ENCODE results near the gene LRMDA.

LRMDA gene

GRCh38 chr10:75437693-75438092 lies 6.3 kb downstream of the LRMDA start:
- Mint-ChIP-seq H3K9me3 (peaks cover 7% of the 10 kb centered on the region), H3K36me3 (ENCODE audit: low read depth) (peaks cover 72% of the 10 kb centered on the region), H3K27me3 (no peaks in the 10 kb centered on the region), H3K4me3 (no peak overlapping the region), H3K27ac (no peak overlapping the region), H3K4me1 (ENCODE audit: low read depth) (peaks cover 62% of the 10 kb centered on the region)
- intact Hi-C loops (cut with micrococcal nuclease) = no loop called here

GRCh38 chr10:75438275-75438674 lies 6.9 kb downstream of the LRMDA start:
- H3K4me3 Mint-ChIP-seq = no peak overlapping the region
- intact Hi-C loops (cut with micrococcal nuclease) = no loop called here
- H3K4me1 Mint-ChIP-seq (ENCODE audit: low read depth) = peaks cover 60% of the 10 kb centered on the region

GRCh38 chr10:75439811-75440210 lies 8.4 kb downstream of the LRMDA start:
- Mint-ChIP-seq H3K27ac (no peak overlapping the region), H3K9me3 (peaks cover 23% of the 10 kb centered on the region), H3K4me1 (ENCODE audit: low read depth) (peaks cover 44% of the 10 kb centered on the region), H3K36me3 (ENCODE audit: low read depth) (peaks cover 90% of the 10 kb centered on the region), H3K4me3 (no peak overlapping the region), H3K27me3 (no peaks in the 10 kb centered on the region)
- intact Hi-C loops (cut with micrococcal nuclease) = no loop called here

More at GRCh38 chr10:75438275-75438674, 6.9 kb downstream of the LRMDA start:
- no peak overlapping the region for H3K27ac Mint-ChIP-seq
- no peaks in the 10 kb centered on the region for H3K27me3 Mint-ChIP-seq
- peaks cover 78% of the 10 kb centered on the region for H3K36me3 Mint-ChIP-seq (ENCODE audit: low read depth)
- H3K9me3 Mint-ChIP-seq = peaks cover 11% of the 10 kb centered on the region

GRCh38 chr10:75440271-75440793 lies 8.9 kb downstream of the LRMDA start:
- Mint-ChIP-seq H3K9me3 (peaks cover 23% of the 10 kb centered on the region), H3K4me3 (no peak overlapping the region), H3K27me3 (no peaks in the 10 kb centered on the region), H3K36me3 (ENCODE audit: low read depth) (peaks cover 90% of the 10 kb centered on the region), H3K27ac (no peak overlapping the region), H3K4me1 (ENCODE audit: low read depth) (peaks cover 39% of the 10 kb centered on the region)
- intact Hi-C loops (cut with micrococcal nuclease) = no loop called here

- Mint-ChIP-seq H3K4me1 (ENCODE audit: low read depth) (peaks cover 35% of the 10 kb centered on the region), H3K27me3 (no peaks in the 10 kb centered on the region), H3K9me3 (peaks cover 29% of the 10 kb centered on the region), H3K27ac (no peak overlapping the region), H3K4me3 (no peak overlapping the region), H3K36me3 (ENCODE audit: low read depth) (peaks cover 92% of the 10 kb centered on the region)
- intact Hi-C loops (cut with micrococcal nuclease) = no loop called here
Measured at GRCh38 chr10:75441196-75441595, 9.8 kb downstream of the LRMDA start.

- H3K4me3 Mint-ChIP-seq = no peak overlapping the region
- H3K27ac Mint-ChIP-seq = no peak overlapping the region
- intact Hi-C loops (cut with micrococcal nuclease) = no loop called here
- H3K9me3 Mint-ChIP-seq = peaks cover 34% of the 10 kb centered on the region
- no peaks in the 10 kb centered on the region for H3K27me3 Mint-ChIP-seq
- peaks cover 35% of the 10 kb centered on the region for H3K4me1 Mint-ChIP-seq (ENCODE audit: low read depth)
- peaks cover 96% of the 10 kb centered on the region for H3K36me3 Mint-ChIP-seq (ENCODE audit: low read depth)
Measured at GRCh38 chr10:75441682-75442081, 10.3 kb downstream of the LRMDA start.

GRCh38 chr10:75443362-75443761 lies 11.9 kb downstream of the LRMDA start:
- Mint-ChIP-seq H3K36me3 (ENCODE audit: low read depth) (peaks cover 97% of the 10 kb centered on the region), H3K27me3 (no peaks in the 10 kb centered on the region), H3K4me1 (ENCODE audit: low read depth) (peaks cover 29% of the 10 kb centered on the region), H3K4me3 (no peak overlapping the region), H3K9me3 (peaks cover 36% of the 10 kb centered on the region), H3K27ac (no peak overlapping the region)
- intact Hi-C loops (cut with micrococcal nuclease) = no loop called here

GRCh38 chr10:75444781-75445386 lies 13.5 kb downstream of the LRMDA start:
- Mint-ChIP-seq H3K27ac (no peak overlapping the region), H3K9me3 (peaks cover 36% of the 10 kb centered on the region), H3K36me3 (ENCODE audit: low read depth) (peaks cover 92% of the 10 kb centered on the region), H3K4me3 (no peak overlapping the region), H3K4me1 (ENCODE audit: low read depth) (peaks cover 24% of the 10 kb centered on the region), H3K27me3 (no peaks in the 10 kb centered on the region)
- intact Hi-C loops (cut with micrococcal nuclease) = no loop called here

GRCh38 chr10:75446508-75446907 lies 15.1 kb downstream of the LRMDA start:
- intact Hi-C loops (cut with micrococcal nuclease) = no loop called here
- Mint-ChIP-seq H3K4me1 (ENCODE audit: low read depth) (peaks cover 15% of the 10 kb centered on the region), H3K36me3 (ENCODE audit: low read depth) (peaks cover 85% of the 10 kb centered on the region), H3K4me3 (no peak overlapping the region), H3K9me3 (peaks cover 36% of the 10 kb centered on the region), H3K27ac (no peak overlapping the region), H3K27me3 (no peaks in the 10 kb centered on the region)

- H3K9me3 Mint-ChIP-seq = peaks cover 26% of the 10 kb centered on the region
- no peaks in the 10 kb centered on the region for H3K27me3 Mint-ChIP-seq
- H3K27ac Mint-ChIP-seq = no peak overlapping the region
- peaks cover 80% of the 10 kb centered on the region for H3K36me3 Mint-ChIP-seq (ENCODE audit: low read depth)
- H3K4me1 Mint-ChIP-seq (ENCODE audit: low read depth) = peaks cover 6% of the 10 kb centered on the region
- intact Hi-C loops (cut with micrococcal nuclease) = no loop called here
- no peak overlapping the region for H3K4me3 Mint-ChIP-seq
Measured at GRCh38 chr10:75448166-75448565, 16.7 kb downstream of the LRMDA start.

GRCh38 chr10:75449382-75450074 lies 18.1 kb downstream of the LRMDA start:
- Mint-ChIP-seq H3K36me3 (ENCODE audit: low read depth) (peaks cover 74% of the 10 kb centered on the region), H3K4me3 (no peak overlapping the region), H3K4me1 (ENCODE audit: low read depth) (peaks cover 6% of the 10 kb centered on the region), H3K9me3 (peaks cover 12% of the 10 kb centered on the region), H3K27me3 (no peaks in the 10 kb centered on the region), H3K27ac (no peak overlapping the region)
- intact Hi-C loops (cut with micrococcal nuclease) = no loop called here

GRCh38 chr10:75450075-75450445 lies 18.6 kb downstream of the LRMDA start:
- Mint-ChIP-seq H3K27ac (no peak overlapping the region), H3K36me3 (ENCODE audit: low read depth) (peaks cover 72% of the 10 kb centered on the region), H3K4me1 (ENCODE audit: low read depth) (peaks cover 6% of the 10 kb centered on the region), H3K9me3 (peaks cover 12% of the 10 kb centered on the region), H3K27me3 (no peaks in the 10 kb centered on the region), H3K4me3 (no peak overlapping the region)
- intact Hi-C loops (cut with micrococcal nuclease) = no loop called here

- no peak overlapping the region for H3K4me3 Mint-ChIP-seq
- peaks cover 6% of the 10 kb centered on the region for H3K4me1 Mint-ChIP-seq (ENCODE audit: low read depth)
- H3K27ac Mint-ChIP-seq = no peak overlapping the region
- intact Hi-C loops (cut with micrococcal nuclease) = no loop called here
- H3K36me3 Mint-ChIP-seq (ENCODE audit: low read depth) = peaks cover 72% of the 10 kb centered on the region
- H3K9me3 Mint-ChIP-seq = peaks cover 9% of the 10 kb centered on the region
- no peaks in the 10 kb centered on the region for H3K27me3 Mint-ChIP-seq
Measured at GRCh38 chr10:75450644-75451640, 19.5 kb downstream of the LRMDA start.

- Mint-ChIP-seq H3K27me3 (no peaks in the 10 kb centered on the region), H3K9me3 (peaks cover under 1% of the 10 kb centered on the region), H3K27ac (no peak overlapping the region), H3K36me3 (ENCODE audit: low read depth) (peaks cover 66% of the 10 kb centered on the region), H3K4me3 (no peak overlapping the region), H3K4me1 (ENCODE audit: low read depth) (peaks cover 6% of the 10 kb centered on the region)
- intact Hi-C loops (cut with micrococcal nuclease) = no loop called here
Measured at GRCh38 chr10:75451831-75452230, 20.4 kb downstream of the LRMDA start.

Data from dendritic cell treated with granulocyte-macrophage colony-stimulating factor and Interleukin-4, amounts not matched to agents 40 ng/mL and 50 ng/mL, for 4 days (primary cell).